ENCODE measurements around the gene URB2. TPM values are rescaled to one million over a fixed set of nuclear protein-coding genes. Genes with fewer than 3 reads are reported as not detected.

URB2 gene
- total RNA-seq, 1 experiment from 2014 or later: 20.4 TPM

GRCh38 chr1:229689904-229690303 lies 63.9 kb downstream of the URB2 start:
- BruUV-seq (replicated peaks): no TSS peak
- Histone ChIP-seq H3K79me2 (ENCODE audit: insufficient read depth, low read length) (no peaks in the 10 kb centered on the region), H3K4me3 (replicated peaks in 1 of 2; ENCODE audit: low read depth in 1 of 2, low read length in 2 of 2) (no peak overlapping the region), H3K4me2 (ENCODE audit: low read length) (no peak overlapping the region), H3K27ac (ENCODE audit: low read depth, low read length) (no peak overlapping the region), H3K4me1 (ENCODE audit: control insufficient read depth in 1 of 2, insufficient read depth in 2 of 2, low read length in 2 of 2) (0 out of 4 replicates have a peak, but pooled peaks cover 0 to 3% of the 10 kb centered on the region in 2 experiments), H3K27me3 (ENCODE audit: insufficient read depth, low read length) (no peaks in the 10 kb centered on the region), H3K9me3 (ENCODE audit: control insufficient read depth in 1 of 2, insufficient read depth in 1 of 2, low read depth in 1 of 2, low read length in 2 of 2) (peaks cover 0 to 4% of the 10 kb centered on the region in 2 experiments; a peak in 1 of 4 replicates), H3K36me3 (ENCODE audit: control insufficient read depth in 1 of 2, insufficient read depth in 2 of 2, low read length in 2 of 2) (no peaks in the 10 kb centered on the region), H3K9me2 (ENCODE audit: insufficient read depth) (no peaks in the 10 kb centered on the region), H4K20me1 (ENCODE audit: insufficient read depth) (no peaks in the 10 kb centered on the region), H2AFZ (ENCODE audit: low read depth, low read length, poor library complexity, severe bottlenecking) (no peak overlapping the region), H3K9ac (ENCODE audit: low read length) (no peak overlapping the region)
- RAD21 ChIA-PET (ENCODE audit: low non-redundant PET in 1 of 2, low total read pairs in 2 of 2, uncharacterized antibody in 2 of 2, unreplicated experiment in 2 of 2): no interaction called here
- intact Hi-C loops (cut with micrococcal nuclease): no loop called here
- no peak for TF ChIP-seq SRF (IDR thresholded peaks at IDR 0.05; ENCODE audit: low read depth)
- no peak for TF ChIP-seq EZH2 (IDR thresholded peaks at IDR 0.05)
- no peak for TF ChIP-seq YY1 (IDR thresholded peaks at IDR 0.05; ENCODE audit: extremely low read depth, insufficient replicate concordance, low read depth, low read length)
- TF ChIP-seq, protein P1, sequence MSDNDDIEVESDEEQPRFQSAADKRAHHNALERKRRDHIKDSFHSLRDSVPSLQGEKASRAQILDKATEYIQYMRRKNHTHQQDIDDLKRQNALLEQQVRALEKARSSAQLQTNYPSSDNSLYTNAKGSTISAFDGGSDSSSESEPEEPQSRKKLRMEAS (IDR thresholded peaks at IDR 0.05): no peak
- TF ChIP-seq CEBPB (IDR thresholded peaks at IDR 0.05; ENCODE audit: low read depth): no peak
- TF ChIP-seq ZNF274 (IDR thresholded peaks at IDR 0.05; ENCODE audit: low read depth, low read length): no peak
- no peak for TF ChIP-seq ZFX (IDR thresholded peaks at IDR 0.05)
- TF ChIP-seq POLR2AphosphoS5 (IDR thresholded peaks at IDR 0.05; ENCODE audit: low read depth, low read length): no peak
- TF ChIP-seq JUND (IDR thresholded peaks at IDR 0.05): no peak
- TF ChIP-seq TCF7L2 (IDR thresholded peaks at IDR 0.05; ENCODE audit: borderline replicate concordance, extremely low read depth, insufficient read depth, insufficient read length): no peak
- TF ChIP-seq, protein P2, sequence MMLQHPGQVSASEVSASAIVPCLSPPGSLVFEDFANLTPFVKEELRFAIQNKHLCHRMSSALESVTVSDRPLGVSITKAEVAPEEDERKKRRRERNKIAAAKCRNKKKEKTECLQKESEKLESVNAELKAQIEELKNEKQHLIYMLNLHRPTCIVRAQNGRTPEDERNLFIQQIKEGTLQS (IDR thresholded peaks at IDR 0.05): no peak
- CTCF ChIA-PET: no interaction called here
- DNase-seq (ENCODE audit: low read depth, low spot score): no peak
- no peak for ATAC-seq
- POLR2A ChIA-PET: no interaction called here

- ChIA-PET POLR2A (no interaction called here), CTCF (no interaction called here), RAD21 (ENCODE audit: low non-redundant PET in 1 of 2, low total read pairs in 2 of 2, uncharacterized antibody in 2 of 2, unreplicated experiment in 2 of 2) (no interaction called here)
- intact Hi-C loops (cut with micrococcal nuclease): no loop called here
- Histone ChIP-seq H3K27ac (ENCODE audit: low read depth, low read length) (no peak overlapping the region), H4K20me1 (ENCODE audit: insufficient read depth) (no peaks in the 10 kb centered on the region), H3K9ac (ENCODE audit: low read length) (no peak overlapping the region), H3K9me3 (ENCODE audit: control insufficient read depth in 1 of 2, insufficient read depth in 1 of 2, low read depth in 1 of 2, low read length in 2 of 2) (no peaks in the 10 kb centered on the region), H3K4me3 (replicated peaks in 1 of 2; ENCODE audit: low read depth in 1 of 2, low read length in 2 of 2) (no peak overlapping the region), H2AFZ (ENCODE audit: low read depth, low read length, poor library complexity, severe bottlenecking) (no peak overlapping the region), H3K9me2 (ENCODE audit: insufficient read depth) (no peaks in the 10 kb centered on the region), H3K27me3 (ENCODE audit: insufficient read depth, low read length) (no peaks in the 10 kb centered on the region), H3K4me2 (ENCODE audit: low read length) (no peak overlapping the region), H3K36me3 (ENCODE audit: control insufficient read depth in 1 of 2, insufficient read depth in 2 of 2, low read length in 2 of 2) (no peaks in the 10 kb centered on the region), H3K79me2 (ENCODE audit: insufficient read depth, low read length) (no peaks in the 10 kb centered on the region), H3K4me1 (ENCODE audit: control insufficient read depth in 1 of 2, insufficient read depth in 2 of 2, low read length in 2 of 2) (0 out of 4 replicates have a peak, but pooled peaks cover 0 to 3% of the 10 kb centered on the region in 2 experiments)
- no TSS peak for BruUV-seq (replicated peaks)
- DNase-seq (ENCODE audit: low read depth, low spot score): no peak
- no peak for ATAC-seq
- TF ChIP-seq ZFX (IDR thresholded peaks at IDR 0.05) (no peak), SRF (IDR thresholded peaks at IDR 0.05; ENCODE audit: low read depth) (no peak)
- TF ChIP-seq, protein P3, sequence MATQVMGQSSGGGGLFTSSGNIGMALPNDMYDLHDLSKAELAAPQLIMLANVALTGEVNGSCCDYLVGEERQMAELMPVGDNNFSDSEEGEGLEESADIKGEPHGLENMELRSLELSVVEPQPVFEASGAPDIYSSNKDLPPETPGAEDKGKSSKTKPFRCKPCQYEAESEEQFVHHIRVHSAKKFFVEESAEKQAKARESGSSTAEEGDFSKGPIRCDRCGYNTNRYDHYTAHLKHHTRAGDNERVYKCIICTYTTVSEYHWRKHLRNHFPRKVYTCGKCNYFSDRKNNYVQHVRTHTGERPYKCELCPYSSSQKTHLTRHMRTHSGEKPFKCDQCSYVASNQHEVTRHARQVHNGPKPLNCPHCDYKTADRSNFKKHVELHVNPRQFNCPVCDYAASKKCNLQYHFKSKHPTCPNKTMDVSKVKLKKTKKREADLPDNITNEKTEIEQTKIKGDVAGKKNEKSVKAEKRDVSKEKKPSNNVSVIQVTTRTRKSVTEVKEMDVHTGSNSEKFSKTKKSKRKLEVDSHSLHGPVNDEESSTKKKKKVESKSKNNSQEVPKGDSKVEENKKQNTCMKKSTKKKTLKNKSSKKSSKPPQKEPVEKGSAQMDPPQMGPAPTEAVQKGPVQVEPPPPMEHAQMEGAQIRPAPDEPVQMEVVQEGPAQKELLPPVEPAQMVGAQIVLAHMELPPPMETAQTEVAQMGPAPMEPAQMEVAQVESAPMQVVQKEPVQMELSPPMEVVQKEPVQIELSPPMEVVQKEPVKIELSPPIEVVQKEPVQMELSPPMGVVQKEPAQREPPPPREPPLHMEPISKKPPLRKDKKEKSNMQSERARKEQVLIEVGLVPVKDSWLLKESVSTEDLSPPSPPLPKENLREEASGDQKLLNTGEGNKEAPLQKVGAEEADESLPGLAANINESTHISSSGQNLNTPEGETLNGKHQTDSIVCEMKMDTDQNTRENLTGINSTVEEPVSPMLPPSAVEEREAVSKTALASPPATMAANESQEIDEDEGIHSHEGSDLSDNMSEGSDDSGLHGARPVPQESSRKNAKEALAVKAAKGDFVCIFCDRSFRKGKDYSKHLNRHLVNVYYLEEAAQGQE (IDR thresholded peaks at IDR 0.05; ENCODE audit: low read depth): no peak
These were observed 64.6 kb downstream of the URB2 start for GRCh38 chr1:229690662-229691061.
